Stimulated activated CD4-positive, alpha-beta T cell treated with anti-CD3 and anti-CD28 coated beads, Interleukin-4, amount 100 ng/mL, for 4 hours (primary cell): ENCODE results near the gene TRABD2B.

Source experiments
- DNase-seq, 2 experiments: peaks; one replicate each; pipeline ENCODE4 v3.0.0-alpha.2; 2020

Gene TRABD2B

DNA sequence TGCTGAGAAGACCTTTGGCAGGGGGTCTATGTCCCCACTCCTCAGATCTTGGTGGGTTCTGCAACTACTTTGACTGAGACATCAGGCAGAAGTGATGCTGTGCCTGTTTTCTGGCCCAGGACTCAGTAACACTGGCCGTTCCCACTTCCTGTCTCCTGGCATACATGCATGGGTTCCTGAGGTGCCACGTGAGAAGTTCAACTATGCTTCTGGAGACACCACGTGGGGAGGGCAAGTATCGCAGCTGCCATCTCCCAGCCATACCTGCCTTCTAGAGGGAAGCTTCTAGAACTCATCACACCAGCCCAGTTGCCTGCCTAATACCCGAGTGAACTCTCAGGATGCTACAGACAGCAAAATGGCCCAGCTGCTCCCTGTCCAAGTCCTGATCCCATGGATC is 65.8 kb downstream of the TRABD2B start:
- DNase-seq = no peak

DNA sequence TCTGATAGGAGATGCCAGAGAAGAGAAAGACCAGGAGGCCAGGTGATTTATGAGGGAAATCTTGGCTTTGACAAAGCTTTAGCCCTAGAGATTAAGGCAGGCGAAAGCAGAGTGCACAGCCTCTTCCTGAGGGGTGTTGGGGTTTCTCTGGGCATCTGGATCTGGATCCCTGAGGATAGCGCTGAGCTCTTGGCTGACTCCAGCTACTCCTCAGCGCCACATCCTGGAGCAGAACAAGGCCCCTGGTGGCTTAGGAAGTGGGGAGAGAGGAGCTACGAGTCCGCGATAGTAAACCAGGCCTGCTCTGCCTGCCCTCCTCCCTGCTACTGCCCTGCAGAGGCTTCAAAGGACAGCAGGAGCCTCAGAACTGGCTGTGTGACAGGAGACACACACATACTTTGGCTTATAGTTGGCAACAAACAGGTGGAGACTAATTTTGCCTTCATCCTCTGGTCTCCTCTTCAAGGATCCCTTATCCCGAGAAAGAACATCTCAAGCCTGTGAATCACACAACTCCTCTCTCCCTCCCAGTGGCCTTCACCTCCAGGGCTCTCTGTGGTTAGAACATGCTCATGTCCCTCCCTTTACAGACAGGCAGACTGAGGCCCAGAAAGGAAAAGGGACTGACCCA is 66.9 kb downstream of the TRABD2B start:
- no peak for DNase-seq

DNA sequence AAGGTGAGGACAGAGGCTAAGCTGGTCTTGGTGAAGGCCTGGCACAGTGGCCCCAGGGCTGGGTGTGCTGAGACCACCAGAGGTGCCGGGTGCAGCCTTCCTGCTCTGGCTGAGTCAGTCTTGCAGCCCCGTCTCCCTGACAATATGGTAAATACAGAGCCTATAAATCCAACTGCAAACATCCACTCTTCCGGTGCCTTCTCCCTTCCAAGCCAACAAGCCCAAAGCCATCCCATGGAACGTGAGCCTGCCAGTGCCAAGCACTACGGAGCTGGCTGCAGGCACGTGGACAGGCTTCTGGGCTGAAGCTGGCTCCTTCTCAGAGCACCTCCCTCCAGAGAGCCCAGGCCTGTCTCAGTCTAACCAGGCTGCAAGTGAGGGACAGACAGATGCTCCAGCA is 70.0 kb downstream of the TRABD2B start:
- DNase-seq = no peak

DNA sequence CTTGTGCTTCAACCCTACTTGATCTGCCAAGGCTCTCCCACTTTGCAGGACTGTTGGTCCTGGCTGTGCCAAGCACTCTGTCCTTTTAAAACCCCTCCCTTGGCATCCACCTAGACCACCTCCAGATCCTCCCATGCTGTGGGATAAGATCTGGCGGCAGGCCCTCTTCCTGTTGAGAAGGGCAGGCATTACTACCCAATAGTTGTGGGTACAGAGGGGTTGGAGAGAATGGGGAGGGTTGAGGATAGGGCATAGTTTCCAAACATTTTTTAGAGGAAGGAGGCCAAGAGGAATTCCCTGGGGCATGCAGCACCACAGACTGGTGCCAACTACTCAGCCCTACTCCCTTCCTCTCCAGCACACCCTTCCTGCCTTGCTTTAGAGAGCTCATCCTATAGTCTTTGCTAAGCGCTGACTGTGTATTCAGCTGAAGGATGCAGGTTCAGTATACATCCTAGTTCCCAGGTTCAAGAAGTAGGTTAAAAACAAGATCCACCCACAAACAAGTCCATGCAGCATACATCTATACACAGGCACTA is 70.7 kb downstream of the TRABD2B start:
- no peak for DNase-seq

DNA sequence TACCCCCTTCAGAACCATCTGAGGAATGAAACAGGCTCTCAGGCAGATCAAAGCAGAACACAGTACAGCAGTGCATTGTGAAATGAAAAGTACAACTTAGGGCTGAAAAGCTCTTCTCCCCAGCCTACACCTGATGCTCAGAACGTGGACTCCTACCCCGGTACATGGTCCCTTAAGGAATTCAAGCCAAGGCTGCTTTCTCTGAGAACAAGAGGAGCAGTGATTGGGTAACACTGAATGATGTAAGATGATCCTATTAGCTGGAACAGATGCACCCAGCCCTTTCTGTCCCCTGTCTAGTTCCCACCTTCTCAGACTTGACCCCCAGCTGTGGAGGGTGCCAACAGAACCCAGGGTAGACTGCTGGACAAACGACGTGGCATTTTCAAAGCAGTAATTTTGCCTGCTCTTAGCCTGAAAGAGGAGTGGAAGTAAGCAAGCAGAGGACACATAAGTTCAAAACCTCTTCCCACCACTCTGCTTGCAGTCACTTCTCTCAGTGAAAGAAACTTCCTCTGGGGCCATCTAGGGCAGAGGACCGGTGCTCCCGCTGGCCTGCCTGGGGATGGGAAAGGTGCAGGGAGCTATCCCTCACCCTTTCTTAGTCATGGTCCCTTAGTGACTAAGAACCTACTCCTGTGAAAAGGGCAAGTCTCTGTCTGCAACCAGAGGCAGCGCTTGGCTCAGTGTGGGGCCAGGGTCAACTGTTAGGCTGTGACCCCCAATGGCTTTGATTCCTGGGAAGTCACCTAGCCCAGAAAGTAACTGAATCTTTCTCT is 72.7 kb downstream of the TRABD2B start:
- no peak for DNase-seq

DNA sequence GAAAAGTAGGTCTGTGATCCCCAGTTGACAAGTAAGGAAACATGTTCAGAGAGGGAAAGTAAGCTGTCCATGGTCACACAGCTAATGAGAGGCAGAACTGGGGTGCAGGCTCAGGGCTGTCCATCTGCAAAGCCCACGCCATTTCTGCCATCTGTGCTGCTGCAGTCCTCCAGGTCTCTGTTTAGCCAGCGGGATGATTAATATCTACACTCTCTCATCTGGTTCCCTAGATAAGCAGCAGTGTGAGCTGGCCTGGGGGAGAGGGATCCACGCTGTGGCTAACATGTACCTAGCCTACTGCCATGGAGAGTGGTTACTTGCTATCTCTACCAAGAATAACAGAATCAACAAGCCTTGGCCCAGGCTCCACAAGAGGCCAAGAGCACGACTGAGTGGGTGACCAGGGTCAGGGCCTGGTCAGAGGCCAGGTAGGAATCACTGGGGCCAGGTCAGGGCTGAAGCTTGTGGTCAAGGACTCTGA is 75.2 kb downstream of the TRABD2B start:
- DNase-seq = no peak

DNA sequence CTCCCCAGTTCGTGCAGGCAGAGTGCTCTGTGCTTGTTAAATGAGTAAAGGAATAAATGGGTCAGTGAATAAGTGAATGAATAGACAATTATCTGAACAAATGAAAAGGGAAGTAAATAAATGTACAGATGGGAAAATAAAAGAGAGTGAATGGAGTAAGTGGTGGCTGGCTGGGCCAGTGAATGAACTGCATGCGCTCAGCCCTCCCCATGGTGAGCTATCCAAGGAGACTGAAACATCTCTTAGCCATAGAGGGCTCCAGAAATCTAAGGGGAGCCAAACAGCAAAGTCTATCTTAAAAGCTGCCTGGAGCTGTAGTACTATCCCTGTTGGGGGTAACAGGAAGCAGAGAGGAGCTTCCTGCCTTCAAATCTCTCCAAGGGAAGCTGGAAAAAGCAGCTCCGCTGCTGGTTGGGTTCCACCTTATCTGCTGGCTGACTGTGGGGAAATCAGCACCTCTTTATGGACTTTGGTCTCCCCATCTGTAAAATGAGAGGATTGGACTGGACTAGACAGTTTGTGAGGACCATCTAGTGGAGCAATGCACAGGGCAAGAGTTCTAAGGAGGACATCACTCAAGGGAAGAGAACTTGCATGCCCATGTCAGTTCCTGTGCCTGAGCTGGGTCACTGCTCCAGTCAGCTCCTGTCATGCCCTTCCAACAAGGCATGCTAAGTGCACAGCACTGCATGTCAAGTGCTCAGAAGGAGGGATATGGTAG is 77.9 kb downstream of the TRABD2B start:
- DNase-seq = no peak

DNA sequence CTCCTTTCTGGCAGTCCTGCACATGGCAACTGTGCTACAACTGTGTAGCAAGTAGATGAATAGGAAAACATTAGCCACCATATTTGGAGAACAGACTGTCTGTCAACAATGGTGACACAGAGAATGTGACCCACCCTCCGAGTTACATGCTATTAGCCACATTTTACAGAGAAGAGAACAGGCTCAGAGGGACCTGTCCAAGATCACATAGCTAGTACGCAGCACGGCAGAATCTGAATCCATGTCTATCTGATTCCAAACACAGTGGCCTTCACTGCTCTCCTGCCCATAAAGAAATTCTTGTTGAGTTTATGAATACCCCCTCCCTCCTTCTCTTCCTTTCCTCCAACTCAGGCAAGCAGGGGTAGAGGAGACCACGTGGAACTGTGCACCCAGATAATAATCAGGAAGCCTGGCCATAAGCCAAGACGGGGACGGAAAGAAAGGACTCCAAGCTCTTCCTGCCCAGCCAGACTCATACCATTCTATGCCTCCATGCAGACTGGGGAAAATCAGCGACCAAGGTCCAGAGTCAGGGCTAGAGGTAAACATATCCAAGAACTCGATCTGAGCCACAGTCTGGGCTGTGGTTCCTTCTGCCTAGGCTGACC is 78.8 kb downstream of the TRABD2B start:
- DNase-seq = no peak

DNA sequence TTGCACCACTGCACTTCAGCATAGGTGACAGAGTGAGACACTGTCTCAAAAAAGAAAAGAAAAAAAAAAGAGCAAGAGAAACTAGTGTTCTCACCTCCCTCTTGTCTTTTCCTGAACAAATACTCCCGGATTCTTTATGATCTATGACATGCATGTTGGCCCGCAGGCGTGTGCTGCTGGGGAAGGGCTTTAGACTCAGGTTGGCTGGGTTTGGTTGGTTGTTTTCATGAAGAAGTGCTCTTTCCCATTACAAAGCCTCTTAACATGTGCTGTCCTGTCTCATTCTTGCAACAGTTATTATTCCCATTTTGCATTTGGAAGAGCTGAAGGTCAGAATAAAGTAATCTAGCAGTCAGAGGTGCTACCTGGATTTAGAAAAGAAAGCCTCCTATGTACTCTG is 79.5 kb downstream of the TRABD2B start:
- DNase-seq = no peak

DNA sequence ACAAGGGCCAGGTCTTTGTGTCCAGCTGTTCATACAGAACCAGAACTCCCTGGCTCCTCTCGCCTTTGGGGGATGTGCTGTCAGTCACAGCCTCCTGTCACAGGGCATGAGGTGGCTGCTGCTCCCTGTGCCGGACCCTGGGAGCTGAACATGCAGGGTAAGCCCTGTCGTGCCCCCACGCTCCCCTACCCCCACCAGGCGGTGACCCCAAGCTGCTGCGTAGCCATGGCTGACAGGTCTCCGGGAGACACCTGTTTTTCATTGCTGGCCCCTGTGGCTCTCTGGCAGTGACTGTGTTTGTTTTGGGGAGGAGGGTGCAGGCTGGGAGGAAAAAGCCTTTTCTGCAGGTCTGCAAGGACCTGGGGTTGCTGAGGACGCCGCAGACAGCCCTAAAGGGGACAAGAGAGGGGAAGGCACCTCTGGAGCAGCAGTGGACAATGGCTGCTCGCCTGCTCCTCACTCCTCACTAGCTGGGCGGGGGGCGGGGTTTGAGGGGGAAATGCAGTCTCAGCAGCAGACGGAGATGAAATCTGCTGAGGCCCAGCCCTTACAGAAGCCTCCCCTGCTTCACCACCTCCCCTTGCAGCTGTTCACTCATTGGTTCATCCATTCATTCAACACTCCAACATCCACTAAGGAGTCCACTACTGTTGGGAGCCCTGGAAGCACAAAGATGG is 81.4 kb downstream of the TRABD2B start:
- no peak for DNase-seq

DNA sequence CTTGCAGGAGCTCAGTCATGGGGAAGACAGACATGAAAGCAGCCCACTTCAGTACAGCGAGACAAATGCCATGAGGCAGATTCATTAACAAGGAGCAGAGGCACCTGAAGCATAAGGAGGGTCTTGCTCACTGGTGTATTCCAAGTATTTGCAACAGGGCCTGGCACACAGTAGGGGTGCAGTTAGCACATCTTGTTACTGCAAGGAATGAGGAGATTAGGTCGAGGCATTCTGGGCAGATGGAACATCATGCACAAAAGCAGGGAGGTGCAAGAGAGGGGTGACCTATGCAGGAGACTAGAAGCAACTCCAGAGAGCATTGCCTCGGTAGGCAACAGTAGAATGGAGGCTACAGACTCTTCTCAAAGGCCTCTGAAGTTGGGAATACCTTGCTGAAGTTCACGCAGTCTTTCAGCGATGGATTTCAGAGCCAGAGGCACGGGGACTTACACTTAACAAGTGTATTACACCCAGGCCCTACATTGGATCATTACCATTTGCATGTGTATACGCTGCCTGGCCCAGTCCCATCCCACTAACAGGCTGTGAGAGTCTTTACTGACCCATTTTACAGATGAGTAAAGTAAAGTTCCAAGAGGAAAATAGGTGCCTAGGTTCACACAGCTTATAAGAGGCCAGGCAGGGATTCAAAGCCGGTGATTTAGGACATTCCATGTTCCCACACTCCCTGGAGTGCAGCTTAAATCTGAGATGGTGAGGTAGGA is 82.1 kb downstream of the TRABD2B start:
- DNase-seq = no peak

DNA sequence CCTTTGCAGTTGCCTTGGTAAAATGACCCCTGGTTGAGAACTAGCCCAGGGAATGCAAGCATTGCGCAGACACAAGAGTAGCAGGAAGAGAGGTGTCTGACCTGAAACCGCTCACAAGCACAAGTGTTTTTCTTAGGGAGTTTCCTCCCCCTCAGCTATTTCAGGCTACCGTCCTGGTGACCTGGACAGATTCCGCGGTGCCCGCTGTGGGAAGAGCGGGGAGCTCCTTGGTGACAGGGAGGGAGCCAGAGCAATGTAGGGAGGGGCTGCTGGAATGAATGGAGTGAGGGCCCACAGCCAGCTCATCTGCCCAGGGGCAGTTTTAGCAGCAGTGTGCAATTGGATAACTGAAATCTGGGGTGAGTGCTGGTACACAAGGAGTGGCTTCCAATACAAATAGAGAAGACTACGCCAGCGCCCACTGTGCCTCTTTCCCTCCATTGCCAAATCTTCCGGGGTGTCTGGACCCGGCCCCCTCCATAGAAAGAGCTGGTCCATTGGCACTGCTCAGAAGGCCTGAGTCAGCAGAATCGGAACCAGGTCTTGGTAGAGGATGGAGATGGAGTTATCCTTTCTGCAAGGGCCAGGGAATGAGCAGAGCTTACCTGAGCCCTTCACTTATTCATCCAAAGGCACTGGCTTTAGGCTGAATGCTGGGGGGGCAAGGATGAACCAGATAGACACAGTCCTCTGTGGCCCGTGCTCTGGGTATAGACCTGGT is 82.8 kb downstream of the TRABD2B start:
- DNase-seq = no peak

DNA sequence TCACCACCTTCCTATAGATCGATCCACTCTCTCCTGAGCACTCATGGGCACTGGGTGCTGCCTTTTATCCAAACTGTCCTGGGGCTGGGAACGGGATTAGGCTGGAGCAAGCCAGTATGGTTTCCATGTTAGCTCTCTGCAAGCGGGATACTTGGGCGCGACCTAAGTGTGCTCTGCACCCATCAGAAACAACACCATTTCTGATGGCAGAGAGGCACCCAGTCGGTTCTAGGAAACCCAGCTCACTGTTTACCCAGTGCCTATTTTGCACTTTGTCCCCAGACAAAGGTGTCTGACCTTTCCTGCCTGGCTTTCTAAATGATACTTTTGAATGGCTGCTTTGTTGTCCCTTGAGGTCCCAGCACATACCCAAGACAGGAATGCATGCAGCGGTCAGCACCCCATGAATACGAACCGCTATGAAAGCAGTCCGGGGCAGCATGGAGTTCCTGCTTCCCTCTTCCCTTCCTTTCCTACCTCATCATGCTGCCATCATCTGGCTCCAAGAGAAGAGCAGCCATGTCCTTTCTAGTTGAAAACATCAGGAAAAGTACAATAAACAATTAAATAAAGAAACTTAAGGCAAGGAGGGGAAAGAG is 83.9 kb downstream of the TRABD2B start:
- no peak for DNase-seq

DNA sequence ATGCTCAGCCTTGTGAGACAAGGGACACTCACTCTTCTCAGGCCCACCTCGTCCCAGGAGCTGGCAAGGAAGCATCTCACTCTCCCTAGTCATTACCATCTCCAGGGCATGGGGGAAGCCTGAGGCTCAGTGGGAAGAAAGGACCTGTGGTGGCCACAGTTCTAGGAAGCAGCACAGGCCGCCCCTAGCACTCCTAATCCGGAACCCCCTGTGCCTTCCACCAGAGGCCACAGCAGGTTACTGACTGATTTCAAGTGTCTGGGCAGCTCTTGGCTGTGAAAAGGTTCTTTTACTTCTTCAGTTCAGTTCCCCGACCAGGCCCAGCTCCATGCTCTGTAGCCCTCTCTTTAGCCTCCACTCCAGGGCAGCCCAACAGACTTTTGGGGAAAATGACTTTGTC is 84.4 kb downstream of the TRABD2B start:
- no peak for DNase-seq

DNA sequence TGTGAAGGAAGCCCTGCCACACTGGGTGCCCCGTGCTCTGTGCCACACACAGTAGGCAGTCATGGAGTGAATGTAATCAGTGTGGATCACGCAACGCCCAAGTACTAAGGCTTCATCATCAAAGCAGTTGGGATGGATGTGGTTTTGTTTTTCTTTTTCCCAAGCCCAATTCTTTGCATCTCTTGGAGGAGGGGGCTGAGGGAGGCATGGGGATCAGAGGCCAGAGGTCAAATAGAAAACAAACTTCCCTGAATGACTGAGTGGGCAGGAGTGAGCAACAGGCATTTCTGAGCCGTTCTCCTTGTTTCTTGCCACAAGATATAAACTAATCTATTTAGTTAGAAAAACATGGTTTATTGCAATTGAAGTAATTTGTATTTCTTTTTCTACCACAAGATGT is 85.3 kb downstream of the TRABD2B start:
- no peak for DNase-seq

DNA sequence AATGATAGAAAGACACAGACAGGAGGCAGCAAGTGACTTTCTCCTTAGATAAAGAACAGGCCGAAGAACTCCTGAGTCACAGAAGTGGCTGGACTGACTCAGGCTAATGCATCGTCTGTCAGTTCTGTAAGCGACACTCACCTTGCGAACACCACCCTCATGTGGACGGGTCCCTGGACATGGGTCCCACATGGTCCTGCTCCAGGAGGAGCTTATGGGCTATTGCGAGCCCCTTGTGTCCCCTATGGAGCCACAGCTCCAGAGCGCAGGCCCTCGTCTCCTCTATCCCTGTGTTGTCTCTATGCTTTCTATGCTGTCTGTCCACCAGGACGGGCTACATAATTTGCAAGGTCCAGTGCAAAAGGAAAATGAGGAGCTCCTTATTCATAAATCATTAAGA is 85.8 kb downstream of the TRABD2B start:
- DNase-seq = no peak

DNA sequence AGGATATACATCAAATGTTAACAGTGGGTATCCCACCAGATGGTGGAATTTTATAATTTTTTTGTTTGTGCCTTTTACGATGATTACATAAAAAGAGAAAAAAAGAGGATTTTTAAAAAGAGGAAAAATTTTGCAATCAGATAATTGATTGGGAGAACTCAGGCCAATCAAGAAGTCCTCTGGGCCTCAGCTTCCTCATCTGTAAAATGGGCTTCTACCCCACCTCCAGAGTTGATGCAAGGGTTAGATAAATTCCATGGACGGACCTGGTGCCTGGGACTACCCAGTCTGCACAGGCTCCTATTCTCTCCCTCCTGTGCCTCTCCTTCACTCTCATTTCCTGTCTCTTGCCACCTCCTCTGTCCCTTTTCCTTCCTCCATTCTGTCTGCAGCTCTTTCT is 88.9 kb downstream of the TRABD2B start:
- no peak for DNase-seq

DNA sequence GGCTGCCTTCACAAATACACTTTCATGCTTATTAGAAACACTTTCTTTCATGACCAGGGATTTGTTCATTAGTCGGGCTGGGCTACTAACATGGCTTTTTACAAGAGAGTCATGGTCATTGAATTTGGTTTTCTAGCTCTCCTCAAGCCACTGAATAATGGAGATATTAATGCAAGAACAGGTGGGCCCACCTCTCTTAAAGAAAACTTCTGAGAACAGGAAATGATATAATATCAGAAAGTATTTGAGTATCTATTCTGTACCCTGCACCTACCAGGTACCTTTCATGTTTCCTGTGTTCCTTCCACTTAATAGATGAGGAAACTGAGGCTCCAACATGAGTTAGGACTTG is 90.0 kb downstream of the TRABD2B start:
- no peak for DNase-seq

DNA sequence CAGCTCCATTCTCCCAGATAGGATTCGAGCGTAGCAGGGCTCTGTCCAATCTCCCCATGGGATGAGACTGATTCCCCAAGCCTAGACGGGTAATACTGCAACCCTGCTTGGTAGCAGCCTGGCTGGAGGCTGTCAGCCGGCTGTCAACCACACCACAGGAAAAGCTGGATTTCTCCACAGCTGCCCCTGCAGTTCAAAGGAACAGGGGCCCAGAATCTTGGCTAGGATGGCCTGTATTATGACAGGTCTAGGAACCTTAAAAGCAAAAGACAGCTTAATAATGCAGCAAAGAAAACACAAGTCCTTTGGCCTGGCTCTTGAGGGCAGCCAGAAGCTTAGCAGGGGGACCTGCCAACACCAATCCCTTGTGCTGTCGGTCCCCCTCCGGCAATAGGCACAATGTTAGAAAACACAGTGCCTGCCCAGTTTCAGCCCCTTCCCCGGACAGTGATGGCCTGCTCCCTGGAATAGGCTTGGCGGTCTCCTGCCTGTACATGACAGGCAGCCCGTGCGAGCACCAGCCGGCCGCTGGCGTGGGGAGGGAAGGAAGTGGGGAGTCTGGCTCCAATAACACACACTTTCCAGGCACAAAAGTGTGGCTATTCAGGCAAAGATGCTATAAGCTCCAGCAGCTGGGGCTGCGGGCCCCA is 90.5 kb downstream of the TRABD2B start:
- DNase-seq = no peak

DNA sequence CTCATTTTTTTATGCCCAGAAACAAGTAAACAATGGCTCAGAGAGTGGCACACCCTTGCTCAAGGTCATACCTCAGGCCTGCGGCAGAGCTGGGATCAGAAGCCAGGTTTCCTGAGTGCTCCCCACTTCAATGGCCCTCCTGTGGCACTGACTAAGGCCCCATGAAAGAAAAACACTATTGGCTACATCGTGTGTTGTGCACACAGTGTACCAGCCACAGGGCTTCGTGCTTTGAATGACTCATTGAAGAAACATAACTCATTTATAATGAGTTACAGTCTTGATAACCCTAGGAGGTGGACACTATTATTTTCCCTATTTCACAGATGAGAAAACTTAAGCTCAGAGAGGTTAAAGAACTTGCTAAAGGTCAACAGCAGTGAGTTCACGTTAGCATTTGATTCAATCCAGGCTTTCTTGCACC is 91.2 kb downstream of the TRABD2B start:
- DNase-seq = no peak
